Effector memory CD8-positive, alpha-beta T cell (primary cell): ENCODE measurements around the gene SLC4A1AP.

Source experiments
- ATAC-seq: fragments of 150-1000 bp; cut with Tn5 transposase; replicated peaks from 2 replicates; pipeline ENCODE4 v1.10.0; 2021; ENCODE audit warnings: mild to moderate bottlenecking, moderate library complexity
- DNase-seq, 3 experiments: peaks; one replicate each; pipeline ENCODE4 v3.0.0; 2021
- H3K27ac Mint-ChIP-seq, 2 donors: one replicate each; pipeline ENCODE4 v1.8.0; 2022; ENCODE audit warnings: mild to moderate bottlenecking in 2 of 2, mixed read lengths in 2 of 2, moderate library complexity in 2 of 2
- H3K27me3 Mint-ChIP-seq, 2 donors: one replicate each; pipeline ENCODE4 v1.8.0; 2022; ENCODE audit warnings: mixed read lengths in 2 of 2
- H3K36me3 Mint-ChIP-seq: one replicate; pipeline ENCODE4 v1.8.0; 2022; ENCODE audit warnings: mild to moderate bottlenecking, moderate library complexity, mixed read lengths; ENCODE audit not compliant: insufficient read depth
- H3K4me1 Mint-ChIP-seq, 2 donors: one replicate each; pipeline ENCODE4 v1.8.0; 2022; ENCODE audit warnings: low read depth in 2 of 2, mixed read lengths in 2 of 2
- H3K4me3 Mint-ChIP-seq, 2 donors: one replicate each; pipeline ENCODE4 v1.8.0; 2022; ENCODE audit warnings: mild to moderate bottlenecking in 2 of 2, mixed read lengths in 2 of 2, moderate library complexity in 2 of 2
- H3K9me3 Mint-ChIP-seq, 2 donors: one replicate each; pipeline ENCODE4 v1.8.0; 2022; ENCODE audit warnings: mixed read lengths in 2 of 2

Gene SLC4A1AP

DNA sequence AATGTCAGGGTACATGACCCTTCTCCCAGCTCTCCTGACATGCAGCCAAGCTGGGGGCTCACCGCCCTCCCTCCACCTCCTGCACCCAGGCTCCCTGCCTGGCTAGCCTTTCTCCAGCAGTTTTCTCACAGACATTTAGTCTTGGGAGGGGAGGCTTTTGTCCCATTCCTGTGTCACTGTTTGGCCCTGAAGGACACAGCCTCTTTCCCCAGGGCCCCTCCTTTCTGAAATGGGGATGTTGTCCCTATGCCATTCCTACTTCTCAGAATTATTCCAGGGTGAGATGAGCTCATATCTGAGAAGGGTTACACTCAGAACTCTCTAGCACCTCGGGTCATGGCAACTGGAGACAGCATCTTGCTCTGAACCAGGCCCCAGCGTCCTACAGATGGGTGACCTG, 60.5 kb downstream of the SLC4A1AP start:
- peaks cover 3% of the 10 kb centered on the region for H3K36me3 Mint-ChIP-seq
- DNase-seq = no peak
- peaks cover 14 to 16% of the 10 kb centered on the region in 2 donors for H3K27me3 Mint-ChIP-seq
- no peak for ATAC-seq
- H3K4me1 Mint-ChIP-seq = peaks cover 0 to 9% of the 10 kb centered on the region in 2 donors
- H3K4me3 Mint-ChIP-seq = no peak overlapping the region
- H3K9me3 Mint-ChIP-seq = no peaks in the 10 kb centered on the region
- no peak overlapping the region for H3K27ac Mint-ChIP-seq

DNA sequence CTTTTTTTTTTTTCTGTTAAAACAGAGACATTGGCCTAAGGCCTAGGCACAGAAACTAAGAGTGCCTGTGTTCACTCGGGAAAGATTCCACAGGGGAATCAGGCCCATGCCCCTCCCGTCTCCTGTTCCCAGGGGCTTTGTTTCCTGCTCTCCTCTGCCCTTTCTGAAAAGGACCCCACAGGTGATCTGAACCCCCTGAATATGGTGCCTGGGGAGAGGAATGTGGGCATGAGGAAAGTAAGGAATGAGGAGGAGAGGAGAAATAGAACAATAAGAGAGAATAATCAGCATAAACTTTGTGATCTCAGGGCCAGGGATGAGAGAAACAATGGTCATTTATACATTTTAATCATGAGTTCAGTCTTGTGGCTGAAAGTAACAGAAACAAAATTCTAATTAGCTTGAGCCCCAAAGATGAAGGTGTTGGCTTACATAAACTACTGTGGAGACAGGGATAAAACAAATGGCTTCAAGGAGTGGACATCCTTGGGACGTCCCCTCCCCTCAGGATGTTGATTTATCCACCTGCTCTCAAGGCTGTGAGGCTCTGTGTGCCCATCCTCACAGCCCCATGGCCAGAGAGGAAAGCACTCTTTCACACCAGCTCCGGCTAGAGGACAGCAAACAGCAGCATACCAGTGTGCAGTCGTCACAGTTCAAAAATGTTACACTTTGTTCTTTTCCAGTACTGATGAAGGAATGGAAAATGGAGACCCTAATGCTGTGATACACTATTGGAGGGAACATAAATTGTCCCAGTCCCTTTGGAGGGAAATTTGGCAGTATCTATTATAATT, 61.4 kb downstream of the SLC4A1AP start:
- H3K36me3 Mint-ChIP-seq = peaks cover 3% of the 10 kb centered on the region

DNA sequence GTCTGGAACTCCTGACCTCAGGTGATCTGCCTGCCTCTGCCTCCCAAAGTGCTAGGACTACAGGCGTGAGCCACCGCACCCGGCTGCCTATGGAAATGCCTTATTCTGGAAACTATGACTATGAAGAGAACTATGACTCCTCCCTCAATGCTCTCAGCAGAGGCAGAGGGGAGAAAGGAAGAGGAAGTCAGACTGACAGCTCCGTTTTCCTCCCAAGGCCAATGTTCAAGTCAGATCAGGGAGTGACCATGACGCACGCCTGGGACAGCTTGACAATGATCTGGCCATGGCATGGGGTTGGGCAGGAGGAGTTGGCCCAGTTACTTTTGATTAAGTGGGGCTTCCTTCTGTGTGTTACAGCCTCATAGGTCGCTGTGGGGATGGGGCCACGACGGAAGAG, 63.6 kb downstream of the SLC4A1AP start:
- Mint-ChIP-seq H3K9me3 (no peaks in the 10 kb centered on the region), H3K27me3 (no peaks in the 10 kb centered on the region), H3K27ac (no peak overlapping the region), H3K4me1 (no peaks in the 10 kb centered on the region), H3K36me3 (peaks cover 3% of the 10 kb centered on the region), H3K4me3 (no peak overlapping the region)
- DNase-seq = no peak
- ATAC-seq = no peak

More for the DNA sequence above, 61.4 kb downstream of the SLC4A1AP start:
- ATAC-seq (no peak), DNase-seq (no peak)
- H3K27me3 Mint-ChIP-seq = peaks cover 9 to 15% of the 10 kb centered on the region in 2 donors
- H3K27ac Mint-ChIP-seq = no peak overlapping the region
- H3K4me3 Mint-ChIP-seq = no peak overlapping the region
- peaks cover 0 to 9% of the 10 kb centered on the region in 2 donors for H3K4me1 Mint-ChIP-seq
- no peaks in the 10 kb centered on the region for H3K9me3 Mint-ChIP-seq

DNA sequence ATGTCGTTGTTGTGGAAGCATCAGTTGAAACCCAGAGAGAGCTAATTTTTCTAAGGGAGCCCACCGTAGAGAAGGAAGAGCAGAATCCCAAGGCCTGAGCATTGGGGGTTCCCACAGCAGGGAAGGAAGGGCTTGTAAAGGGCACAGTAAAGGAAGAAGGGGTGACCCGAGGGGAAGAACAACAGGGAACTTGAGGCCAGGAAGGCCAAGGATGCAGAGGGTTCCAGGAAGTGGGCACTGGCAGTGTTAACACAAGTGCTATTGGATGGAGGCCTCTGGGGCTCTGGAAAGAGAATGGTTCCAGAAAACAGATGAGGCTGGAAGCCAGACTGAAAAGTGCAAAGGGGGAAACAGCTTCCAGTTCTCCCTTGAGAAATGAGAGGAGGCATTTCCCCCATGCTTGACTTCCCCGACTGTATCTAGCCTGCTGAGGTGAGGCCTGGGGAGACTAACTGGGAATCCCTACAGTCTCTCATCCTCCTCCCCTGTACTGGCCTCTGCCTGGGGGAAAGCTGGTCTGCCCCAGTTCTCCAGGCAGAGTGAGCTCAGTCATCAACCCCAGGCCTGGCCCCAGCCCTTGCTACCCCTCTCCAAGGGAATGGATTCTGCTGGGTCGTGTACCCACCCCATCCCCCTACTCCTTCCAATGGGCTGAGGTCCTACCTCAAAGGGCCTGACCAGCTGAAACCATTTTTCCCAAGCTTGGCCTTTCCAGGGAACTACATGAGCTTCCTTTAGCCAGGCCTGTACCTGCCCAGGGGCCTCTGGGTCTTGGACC, 64.6 kb downstream of the SLC4A1AP start:
- DNase-seq = no peak
- Mint-ChIP-seq H3K36me3 (peaks cover 3% of the 10 kb centered on the region), H3K4me1 (no peaks in the 10 kb centered on the region), H3K9me3 (no peaks in the 10 kb centered on the region), H3K4me3 (no peak overlapping the region), H3K27me3 (no peaks in the 10 kb centered on the region), H3K27ac (no peak overlapping the region)
- ATAC-seq = no peak

DNA sequence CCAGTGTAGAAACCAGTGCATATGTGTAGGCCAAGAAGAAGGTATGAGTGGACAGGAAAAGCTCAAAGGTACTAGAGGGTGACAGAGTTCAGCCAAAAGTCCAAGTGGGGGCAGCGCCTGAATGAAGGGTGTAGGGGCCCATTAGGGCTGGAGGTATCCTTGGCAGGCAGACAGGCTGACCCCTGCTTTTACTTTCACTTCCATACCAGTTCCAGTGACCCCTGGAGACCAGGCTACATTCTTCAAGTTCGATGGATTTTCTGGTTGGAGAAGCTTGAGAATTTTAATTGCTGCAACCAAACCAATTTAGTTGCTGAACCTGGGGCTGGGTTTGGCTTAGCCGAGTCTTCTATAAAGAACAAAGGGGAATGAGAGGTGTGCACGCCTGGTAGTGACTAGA, 65.5 kb downstream of the SLC4A1AP start:
- Mint-ChIP-seq H3K27ac (no peak overlapping the region), H3K36me3 (no peaks in the 10 kb centered on the region), H3K4me3 (no peak overlapping the region), H3K4me1 (no peaks in the 10 kb centered on the region), H3K9me3 (no peaks in the 10 kb centered on the region), H3K27me3 (no peaks in the 10 kb centered on the region)
- ATAC-seq (no peak), DNase-seq (no peak)

DNA sequence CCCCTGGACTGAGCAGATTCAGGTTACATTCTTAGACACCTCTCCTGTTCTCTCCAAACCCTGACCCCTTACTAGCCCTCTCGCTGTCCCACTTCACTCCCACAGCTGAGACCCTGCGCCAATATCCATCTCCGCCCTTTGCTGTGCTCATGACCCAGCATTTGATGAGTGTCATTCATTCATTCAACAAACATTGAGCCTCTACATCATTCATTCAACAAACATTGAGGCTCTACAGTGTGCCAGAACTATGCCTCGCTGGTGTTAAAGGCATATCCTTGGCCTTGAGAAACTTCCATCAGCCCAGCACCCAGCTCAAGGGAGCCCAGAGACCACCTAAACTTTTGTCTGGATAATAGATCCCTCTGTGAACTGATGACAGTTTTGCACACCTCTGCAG, 65.9 kb downstream of the SLC4A1AP start:
- no peak overlapping the region for H3K4me3 Mint-ChIP-seq
- no peaks in the 10 kb centered on the region for H3K27me3 Mint-ChIP-seq
- H3K9me3 Mint-ChIP-seq = no peaks in the 10 kb centered on the region
- ATAC-seq (no peak), DNase-seq (no peak)
- no peak overlapping the region for H3K27ac Mint-ChIP-seq
- no peaks in the 10 kb centered on the region for H3K36me3 Mint-ChIP-seq
- no peaks in the 10 kb centered on the region for H3K4me1 Mint-ChIP-seq

DNA sequence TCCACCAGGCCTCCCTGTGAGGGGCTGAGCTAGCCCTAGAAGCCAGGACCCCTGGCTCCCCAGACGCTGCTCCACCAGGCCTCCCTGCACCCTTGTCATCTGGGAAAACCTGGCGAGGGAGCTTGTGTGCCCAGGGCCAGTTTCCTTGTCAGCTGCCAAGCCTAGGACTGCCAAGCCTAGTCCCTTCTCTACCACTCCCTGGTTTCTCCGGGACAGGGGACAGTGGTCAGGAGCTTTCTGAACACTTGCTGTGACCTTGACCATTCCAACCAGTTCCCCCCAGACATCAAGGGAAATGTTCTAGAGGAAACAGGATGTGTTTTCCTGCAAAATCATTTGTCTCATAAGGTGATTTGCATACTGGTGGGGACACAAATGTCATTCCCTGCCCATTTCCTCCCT, 66.6 kb downstream of the SLC4A1AP start:
- H3K36me3 Mint-ChIP-seq = peaks cover 2% of the 10 kb centered on the region
- DNase-seq = no peak
- H3K9me3 Mint-ChIP-seq = no peaks in the 10 kb centered on the region
- no peak overlapping the region for H3K4me3 Mint-ChIP-seq
- H3K27me3 Mint-ChIP-seq = no peaks in the 10 kb centered on the region
- ATAC-seq = no peak
- H3K27ac Mint-ChIP-seq = no peak overlapping the region
- peaks cover 0 to 3% of the 10 kb centered on the region in 2 donors for H3K4me1 Mint-ChIP-seq

DNA sequence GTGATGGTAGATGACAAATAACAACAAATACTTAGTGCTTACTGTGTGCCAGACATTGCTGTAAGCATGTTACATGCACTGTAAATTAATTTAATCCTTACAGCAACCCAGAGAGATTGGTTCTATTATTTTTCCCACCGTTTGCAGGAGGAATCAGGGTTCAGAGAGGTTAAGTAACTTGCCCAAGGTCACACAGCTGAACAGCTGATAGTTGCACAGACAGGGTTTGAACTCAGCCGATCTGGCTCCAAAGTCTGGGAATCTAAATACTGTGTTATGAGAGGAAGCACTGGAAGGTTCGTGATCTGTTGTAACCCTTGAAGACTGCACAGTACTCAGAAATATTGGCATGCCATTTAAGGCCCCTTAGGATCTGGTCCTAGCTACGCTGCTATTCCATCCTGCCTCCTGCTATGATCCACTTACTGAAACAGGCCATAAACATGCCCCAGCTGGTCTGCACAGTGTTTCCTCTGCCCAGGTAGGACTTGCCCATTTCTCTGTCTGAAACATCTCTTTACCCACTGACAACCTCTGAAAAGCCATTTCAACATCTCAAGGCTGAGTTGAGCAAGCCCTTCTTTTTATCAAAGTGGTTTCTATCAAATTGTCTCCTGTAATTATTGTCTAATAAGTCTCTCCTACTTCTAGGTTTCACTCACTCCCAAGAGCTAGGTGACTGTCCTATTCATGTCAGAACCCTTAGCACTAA, 67.4 kb downstream of the SLC4A1AP start:
- Mint-ChIP-seq H3K4me3 (no peak overlapping the region), H3K36me3 (peaks cover 2% of the 10 kb centered on the region), H3K27me3 (no peaks in the 10 kb centered on the region), H3K9me3 (no peaks in the 10 kb centered on the region), H3K27ac (no peak overlapping the region), H3K4me1 (peaks cover 0 to 7% of the 10 kb centered on the region in 2 donors)
- DNase-seq (no peak), ATAC-seq (no peak)

DNA sequence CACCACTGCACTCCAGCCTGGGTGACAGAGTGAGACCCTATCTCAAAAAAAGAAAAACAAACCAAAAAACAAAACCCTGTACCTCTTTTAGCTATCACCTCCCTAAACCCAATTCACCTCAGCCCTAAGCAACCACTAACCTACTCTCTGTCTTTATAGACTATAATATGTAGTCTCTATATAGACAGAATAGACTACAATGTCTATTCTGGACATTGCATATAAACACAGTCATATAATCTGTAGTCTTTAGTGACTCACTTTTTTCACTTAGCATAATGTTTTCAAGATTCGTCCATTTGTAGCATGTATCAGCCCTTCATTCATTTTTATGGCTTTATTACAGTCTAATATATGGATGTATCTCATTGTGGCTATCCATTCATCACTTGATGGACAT, 70.6 kb downstream of the SLC4A1AP start:
- Mint-ChIP-seq H3K4me3 (no peak overlapping the region), H3K4me1 (peaks cover 0 to 7% of the 10 kb centered on the region in 2 donors), H3K27me3 (peaks cover 0 to 17% of the 10 kb centered on the region in 2 donors), H3K27ac (no peak overlapping the region), H3K36me3 (peaks cover 6% of the 10 kb centered on the region), H3K9me3 (no peaks in the 10 kb centered on the region)
- no peak for ATAC-seq
- no peak for DNase-seq

DNA sequence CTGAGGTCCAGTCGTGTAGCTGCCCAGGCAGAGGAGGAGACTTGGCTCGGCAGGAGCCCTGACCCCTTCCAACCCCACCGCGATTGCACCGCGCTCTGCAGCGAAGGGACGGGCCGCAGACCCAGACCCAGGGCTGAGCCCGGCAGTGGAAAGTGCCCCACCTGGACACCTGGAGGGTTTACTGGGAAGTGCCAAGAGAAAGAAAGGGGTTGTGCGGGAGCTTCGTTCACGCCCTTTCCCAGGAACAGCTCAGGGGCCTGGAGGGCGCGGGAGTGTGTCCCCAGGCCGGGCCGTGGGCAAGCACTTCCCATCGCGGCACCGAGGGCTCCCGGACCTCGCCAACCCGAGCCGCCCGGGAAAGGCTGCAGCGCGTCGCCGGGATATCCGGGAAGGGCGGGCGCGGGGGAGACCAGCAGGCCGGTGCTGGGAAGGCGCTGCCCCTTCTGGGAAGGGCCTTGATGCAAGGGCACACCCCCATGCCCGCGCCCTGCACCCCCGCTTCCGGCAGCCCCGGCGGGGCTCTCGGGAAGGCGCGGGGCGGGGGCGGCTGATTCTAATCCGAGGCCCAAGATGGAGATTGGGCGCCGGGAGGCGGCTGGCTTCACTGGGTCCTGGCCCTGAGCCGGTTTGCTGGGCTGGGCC, 71.7 kb downstream of the SLC4A1AP start:
- Mint-ChIP-seq H3K4me3 (peak overlapping the region; percentile 56 to 74), H3K36me3 (peaks cover 6% of the 10 kb centered on the region), H3K4me1 (peaks cover 0 to 7% of the 10 kb centered on the region in 2 donors), H3K27ac (no peak overlapping the region), H3K9me3 (no peaks in the 10 kb centered on the region), H3K27me3 (peaks cover 0 to 17% of the 10 kb centered on the region in 2 donors)
- peak; percentile 12 to 18 (median 14) for DNase-seq
- peak; percentile 79 for ATAC-seq

DNA sequence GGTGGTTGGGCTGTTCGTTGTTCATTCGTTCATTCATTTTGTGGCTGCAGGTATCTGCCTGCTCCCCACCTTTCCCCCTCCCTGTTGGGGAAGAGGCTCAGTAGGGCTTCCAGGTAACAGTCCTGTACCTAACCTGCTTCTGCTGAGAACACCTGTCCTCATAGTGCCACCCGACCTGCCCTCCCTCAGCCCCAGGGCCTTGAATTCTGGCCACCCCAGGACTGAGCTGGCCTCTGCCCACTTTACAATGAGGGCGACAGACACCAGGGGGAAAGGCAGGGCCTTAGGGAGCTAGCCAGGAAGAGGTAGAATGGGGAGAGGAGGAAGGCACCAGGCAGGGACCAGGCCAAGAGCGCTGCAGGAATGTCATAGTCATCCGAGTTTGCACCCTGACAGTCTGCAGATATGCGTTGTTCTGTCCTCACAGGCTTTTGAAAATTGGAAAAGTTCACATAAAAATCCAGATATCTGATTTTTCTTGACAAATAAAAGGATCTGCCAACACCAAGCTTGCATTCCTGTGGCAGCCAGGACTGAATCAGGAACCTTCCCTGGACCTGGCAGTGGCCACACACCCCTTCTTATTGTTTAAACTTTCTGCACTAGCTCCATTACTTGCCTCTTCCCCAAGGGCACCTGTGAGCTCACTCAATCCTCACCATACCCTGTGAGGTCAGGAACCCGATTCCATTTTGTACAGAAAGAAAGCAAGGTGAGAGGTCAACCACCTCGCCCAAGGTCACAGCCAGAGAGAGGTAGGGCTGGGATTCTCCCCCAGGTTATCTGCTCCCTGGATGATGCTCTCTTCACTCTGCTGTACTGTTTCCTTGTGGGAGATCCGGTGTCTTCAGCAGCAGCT, 72.6 kb downstream of the SLC4A1AP start:
- DNase-seq (no peak), ATAC-seq (no peak)
- peaks cover 0 to 17% of the 10 kb centered on the region in 2 donors for H3K27me3 Mint-ChIP-seq
- H3K4me1 Mint-ChIP-seq = peaks cover 0 to 7% of the 10 kb centered on the region in 2 donors
- H3K36me3 Mint-ChIP-seq = peaks cover 6% of the 10 kb centered on the region
- H3K4me3 Mint-ChIP-seq = peak overlapping the region; percentile 56 to 74
- H3K9me3 Mint-ChIP-seq = no peaks in the 10 kb centered on the region
- no peak overlapping the region for H3K27ac Mint-ChIP-seq

DNA sequence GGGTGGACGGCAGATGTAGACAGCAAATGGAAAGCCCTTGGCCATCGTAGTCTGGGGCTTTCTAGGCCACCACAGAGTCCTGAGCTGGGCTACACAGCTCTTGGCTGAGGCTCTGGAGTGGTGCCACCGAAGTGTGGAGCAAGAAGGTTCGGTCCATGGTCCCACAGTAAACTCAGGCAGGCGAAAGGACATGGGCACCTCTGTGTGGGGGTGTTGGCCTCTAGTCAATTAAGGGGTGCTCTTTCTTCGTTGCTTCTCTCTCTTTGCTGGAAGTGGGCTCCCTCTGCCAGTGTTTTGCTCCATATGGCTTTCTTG, 73.2 kb downstream of the SLC4A1AP start:
- Mint-ChIP-seq H3K27ac (no peak overlapping the region), H3K27me3 (peaks cover 0 to 17% of the 10 kb centered on the region in 2 donors), H3K4me1 (peaks cover 0 to 7% of the 10 kb centered on the region in 2 donors), H3K4me3 (no peak overlapping the region), H3K9me3 (no peaks in the 10 kb centered on the region), H3K36me3 (peaks cover 6% of the 10 kb centered on the region)
- DNase-seq = no peak
- no peak for ATAC-seq
